H1 (cell line): Measurements from ENCODE around the gene FAM50B. TPM values are rescaled to one million over a fixed set of nuclear protein-coding genes. Genes with fewer than 3 reads are reported as not detected.

Source experiments
- CTCF ChIA-PET: fragments of 300-600 bp; sonication (Branson Sonifier 250); formaldehyde crosslinking; loops from one replicate; lab custom pipeline; 2021; ENCODE audit not compliant: partially characterized antibody; lab: Charles Lee
- POLR2A ChIA-PET: fragments of 300-600 bp; sonication (Branson Sonifier 250); formaldehyde crosslinking; loops from one replicate; lab custom pipeline; 2021; ENCODE audit warnings: inconsistent platforms; ENCODE audit not compliant: partially characterized antibody; lab: Charles Lee
- DNase-seq, 2 experiments: peaks; one replicate each; pipeline versions ENCODE4 v3.0.0 to v3.0.0-alpha.2; 2010 to 2022; ENCODE audit warnings: low spot score in 2 of 2, low read depth in 1 of 2, mixed read lengths in 1 of 2
- FAIRE-seq: peaks from 2 replicates; lab custom pipeline; 2011; peaks lifted over from hg19 to GRCh38; lab: Jason Lieb, UNC
- H2AFZ ChIP-seq: 2 replicates; pipeline ENCODE4 v1.8.1; 2012; ENCODE audit warnings: low read length, inconsistent platforms
- H2AK5ac ChIP-seq: 2 replicates; pipeline ENCODE4 v1.6.1; 2013; ENCODE audit warnings: low read depth, low read length
- H2BK120ac ChIP-seq: replicated peaks from 2 replicates; pipeline ENCODE3; 2013; ENCODE audit warnings: low read depth, low read length, inconsistent platforms
- H2BK12ac ChIP-seq: 2 replicates; pipeline ENCODE4 v1.6.1; 2013; ENCODE audit warnings: low read depth, low read length
- H2BK15ac ChIP-seq: 2 replicates; pipeline ENCODE4 v1.6.1; 2013; ENCODE audit warnings: low read length
- H2BK20ac ChIP-seq: 2 replicates; pipeline ENCODE4 v1.6.1; 2013; ENCODE audit warnings: low read length
- H2BK5ac ChIP-seq: 2 replicates; pipeline ENCODE4 v1.6.1; 2013; ENCODE audit warnings: low read depth, low read length
- H3K14ac ChIP-seq: 2 replicates; pipeline ENCODE4 v1.6.1; 2013; ENCODE audit warnings: inconsistent platforms; ENCODE audit not compliant: insufficient read length
- H3K18ac ChIP-seq: 2 replicates; pipeline ENCODE4 v1.6.1; 2013; ENCODE audit warnings: low read length; ENCODE audit errors: extremely low read depth
- H3K23ac ChIP-seq: 2 replicates; pipeline ENCODE4 v1.6.1; 2013; ENCODE audit warnings: inconsistent platforms; ENCODE audit not compliant: insufficient read length
- H3K23me2 ChIP-seq: 2 replicates; pipeline ENCODE4 v1.6.1; 2013; ENCODE audit warnings: low read depth, low read length
- H3K27ac ChIP-seq: 2 replicates; pipeline ENCODE4 v1.6.1; 2011; ENCODE audit warnings: low read depth, low read length, inconsistent platforms
- H3K27me3 ChIP-seq, 4 experiments: replicated peaks in 1 of 4; 1 replicate in 1 of 4; 2 replicates in 3 of 4; pipeline versions ENCODE4 v1.6.1 to v1.8.1; 2011 to 2013; ENCODE audit warnings: low read length in 3 of 4, mild to moderate bottlenecking in 3 of 4, inconsistent platforms in 2 of 4, mixed read lengths in 2 of 4, moderate library complexity in 1 of 4; ENCODE audit not compliant: control insufficient read depth in 3 of 4, insufficient read depth in 3 of 4; ENCODE audit errors: extremely low read depth in 1 of 4
- H3K36me3 ChIP-seq, 4 experiments: 2 replicates each; pipeline versions ENCODE4 v1.6.1 to v1.8.1; 2011 to 2013; ENCODE audit warnings: mild to moderate bottlenecking in 4 of 4, low read length in 3 of 4, moderate library complexity in 2 of 4, control low read depth in 1 of 4, inconsistent platforms in 1 of 4; ENCODE audit not compliant: insufficient read depth in 4 of 4, control insufficient read depth in 2 of 4
- H3K4ac ChIP-seq: replicated peaks from 2 replicates; pipeline ENCODE3; 2013; ENCODE audit warnings: low read length, low read depth, mixed read lengths, inconsistent platforms; ENCODE audit not compliant: insufficient read length
- H3K4me1 ChIP-seq, 4 experiments: replicated peaks in 1 of 4; 1 replicate in 1 of 4; 2 replicates in 3 of 4; pipeline versions ENCODE4 v1.6.1 to v1.8.1; 2011 to 2013; ENCODE audit warnings: low read length in 3 of 4, inconsistent platforms in 2 of 4, mixed read lengths in 1 of 4; ENCODE audit not compliant: insufficient read depth in 4 of 4, control insufficient read depth in 3 of 4
- H3K4me2 ChIP-seq, 2 experiments: 2 replicates each; pipeline versions ENCODE4 v1.6.1 to v1.8.1; 2011 to 2013; ENCODE audit warnings: low read depth in 2 of 2, low read length in 2 of 2, control low read depth in 1 of 2, inconsistent platforms in 1 of 2, mild to moderate bottlenecking in 1 of 2; ENCODE audit not compliant: insufficient read depth in 1 of 2
- H3K4me3 ChIP-seq, 4 experiments: fragments of 200-600, 300-600 bp in 1 of 4; sonication (generic), shearing (Covaris generic), sonication (Bioruptor Twin) in 1 of 4; 2 replicates each; pipeline versions ENCODE4 v1.5.1 to v1.8.1; 2011 to 2016; ENCODE audit warnings: low read length in 4 of 4, low read depth in 3 of 4, control low read depth in 2 of 4, inconsistent platforms in 2 of 4, mild to moderate bottlenecking in 2 of 4, mixed read lengths in 1 of 4, moderate library complexity in 1 of 4; ENCODE audit not compliant: insufficient read depth in 2 of 4; ENCODE audit errors: extremely low read depth in 1 of 4
- H3K56ac ChIP-seq: replicated peaks from 2 replicates; pipeline ENCODE3; 2013; ENCODE audit warnings: low read depth, mild to moderate bottlenecking, mixed read lengths, low read length, inconsistent platforms; ENCODE audit not compliant: insufficient read length
- H3K79me1 ChIP-seq: 2 replicates; pipeline ENCODE4 v1.6.1; 2013; ENCODE audit warnings: low read depth, low read length, control low read depth
- H3K79me2 ChIP-seq, 2 experiments: 2 replicates each; pipeline versions ENCODE4 v1.6.1 to v1.8.1; 2012 to 2013; ENCODE audit warnings: low read length in 2 of 2, mild to moderate bottlenecking in 2 of 2, inconsistent platforms in 1 of 2; ENCODE audit not compliant: insufficient read depth in 2 of 2, control insufficient read depth in 1 of 2
- H3K9ac ChIP-seq, 4 experiments: replicated peaks in 1 of 4; 1 replicate in 1 of 4; 2 replicates in 3 of 4; pipeline versions ENCODE4 v1.6.1 to v1.8.1; 2011 to 2013; ENCODE audit warnings: low read depth in 3 of 4, low read length in 3 of 4, control low read depth in 2 of 4, mild to moderate bottlenecking in 2 of 4, moderate library complexity in 2 of 4, inconsistent platforms in 1 of 4; ENCODE audit errors: extremely low read depth in 1 of 4
- H3K9me3 ChIP-seq, 2 experiments: 2 replicates each; pipeline versions ENCODE4 v1.6.1 to v1.8.1; 2012 to 2013; ENCODE audit warnings: mild to moderate bottlenecking in 2 of 2, moderate library complexity in 2 of 2, control low read depth in 1 of 2, inconsistent platforms in 1 of 2, low read depth in 1 of 2, low read length in 1 of 2, mixed read lengths in 1 of 2; ENCODE audit not compliant: insufficient read depth in 2 of 2
- H4K20me1 ChIP-seq, 2 experiments: replicated peaks in 1 of 2; 2 replicates each; pipeline versions ENCODE3 to v1.8.1; 2011 to 2013; ENCODE audit warnings: inconsistent platforms in 2 of 2, low read length in 2 of 2, mild to moderate bottlenecking in 1 of 2; ENCODE audit not compliant: insufficient read depth in 2 of 2, control insufficient read depth in 1 of 2
- H4K5ac ChIP-seq: 2 replicates; pipeline ENCODE4 v1.6.1; 2013; ENCODE audit warnings: low read length, low read depth, mixed read lengths, inconsistent platforms; ENCODE audit not compliant: insufficient read length
- H4K8ac ChIP-seq: 2 replicates; pipeline ENCODE4 v1.8.0; 2013; ENCODE audit warnings: mild to moderate bottlenecking, moderate library complexity, low read length, inconsistent platforms; ENCODE audit not compliant: insufficient read depth; ENCODE audit errors: extremely low read depth
- H4K91ac ChIP-seq: replicated peaks from 2 replicates; pipeline ENCODE3; 2013; ENCODE audit warnings: low read length, mixed read lengths, inconsistent platforms; ENCODE audit not compliant: insufficient read length
- ASH2L ChIP-seq: fragments of 200-600, 300-600 bp; sonication (generic); IDR thresholded peaks from one replicate; pipeline ENCODE4 v1.7.1; 2017; ENCODE audit warnings: low read length
- CREB1 ChIP-seq: IDR thresholded peaks from 2 replicates; pipeline ENCODE4 v1.6.1; 2012; ENCODE audit warnings: inconsistent platforms
- FOSL1 ChIP-seq: IDR thresholded peaks from 2 replicates; pipeline ENCODE4 v1.6.1; 2011; ENCODE audit warnings: mild to moderate bottlenecking, low read depth, low read length, moderate library complexity; ENCODE audit not compliant: insufficient read depth
- HDAC6 ChIP-seq: IDR thresholded peaks from one replicate; pipeline ENCODE4 v1.7.1; 2012; ENCODE audit warnings: low read depth, mild to moderate bottlenecking, inconsistent platforms, low read length, moderate library complexity
- JUND ChIP-seq: IDR thresholded peaks from 2 replicates; pipeline ENCODE4 v1.6.1; 2011; ENCODE audit warnings: mild to moderate bottlenecking, improper control_type of control experiment, low read length
- NANOG ChIP-seq: IDR thresholded peaks from 2 replicates; pipeline ENCODE4 v1.6.1; 2011; ENCODE audit warnings: low read length, low read depth, mild to moderate bottlenecking, inconsistent platforms; ENCODE audit not compliant: insufficient read depth, poor library complexity, severe bottlenecking
- POLR2A ChIP-seq, 2 experiments: IDR thresholded peaks; 1 replicate in 1 of 2; 2 replicates in 1 of 2; pipeline ENCODE4 v1.6.1; 2011; ENCODE audit warnings: low read depth in 2 of 2, low read length in 2 of 2, mild to moderate bottlenecking in 2 of 2; ENCODE audit errors: control extremely low read depth in 1 of 2
- SAP30 ChIP-seq: fragments of 300-600 bp; sonication (generic); IDR thresholded peaks from 2 replicates; pipeline ENCODE4 v1.7.1; 2012; ENCODE audit warnings: low read length, moderate library complexity, mild to moderate bottlenecking, inconsistent platforms; ENCODE audit not compliant: insufficient read depth, insufficient replicate concordance
- SIX5 ChIP-seq: IDR thresholded peaks from 2 replicates; pipeline ENCODE4 v1.6.1; 2011; ENCODE audit warnings: mild to moderate bottlenecking, low read depth, low read length
- SUZ12 ChIP-seq: fragments of 200-600 bp; sonication (generic); IDR thresholded peaks from 2 replicates; pipeline ENCODE4 v1.6.1; 2012; ENCODE audit warnings: mild to moderate bottlenecking, inconsistent platforms, low read length, moderate library complexity, mixed read lengths
- TAF1 ChIP-seq: IDR thresholded peaks from 2 replicates; pipeline ENCODE4 v1.6.1; 2011; ENCODE audit warnings: mild to moderate bottlenecking, low read depth, low read length
- WGBS, 2 experiments: shearing (Covaris generic) in 1 of 2; methylation state at CpG; one replicate each; pipeline versions ENCODE4 v1.1.6 to v1.1.7; 2013 to 2015; ENCODE audit warnings: low lambda C conversion rate in 2 of 2, mixed read lengths in 2 of 2, inconsistent platforms in 1 of 2, low coverage in 1 of 2, missing lambda C conversion rate in 1 of 2; ENCODE audit not compliant: insufficient replicate concordance in 2 of 2, insufficient coverage in 1 of 2, insufficient read length in 1 of 2; ENCODE audit errors: extremely low coverage in 1 of 2, missing lambda C conversion rate in 1 of 2; 5-methylcytosine and 5-hydroxymethylcytosine counted together
- polyA plus RNA-seq, 7 experiments: library from polyadenylated mRNA; depleted of rRNA in 3 of 7; stranded (reverse) in 5 of 7; unstranded in 2 of 7; fragments of >200 nt in 5 of 7; fragments of 200-250 nt in 2 of 7; gene quantifications; 1 replicate in 5 of 7; 2 replicates in 1 of 7; 4 replicates in 1 of 7; pipeline versions ENCODE4 v1.2.1 to v1.2.3, GENCODE V29; 2011 to 2013; ENCODE audit warnings: missing spikeins in 2 of 7, mixed read lengths in 2 of 7
- total RNA-seq: library from RNA; stranded (reverse); fragmentation: NEBNext Ultra II Directional; extraction: Animal tissue kit (Norgen Biotek cat#: 25700); gene quantifications from 2 replicates; pipeline ENCODE4 v1.2.1, GENCODE V29; 2021

FAM50B gene
- total and polyA plus RNA-seq, 2 of the 8 experiments (the other 6 are each of a cell fraction or from before 2014, with no cell fraction given) = 3.1 to 3.2 TPM

DNA sequence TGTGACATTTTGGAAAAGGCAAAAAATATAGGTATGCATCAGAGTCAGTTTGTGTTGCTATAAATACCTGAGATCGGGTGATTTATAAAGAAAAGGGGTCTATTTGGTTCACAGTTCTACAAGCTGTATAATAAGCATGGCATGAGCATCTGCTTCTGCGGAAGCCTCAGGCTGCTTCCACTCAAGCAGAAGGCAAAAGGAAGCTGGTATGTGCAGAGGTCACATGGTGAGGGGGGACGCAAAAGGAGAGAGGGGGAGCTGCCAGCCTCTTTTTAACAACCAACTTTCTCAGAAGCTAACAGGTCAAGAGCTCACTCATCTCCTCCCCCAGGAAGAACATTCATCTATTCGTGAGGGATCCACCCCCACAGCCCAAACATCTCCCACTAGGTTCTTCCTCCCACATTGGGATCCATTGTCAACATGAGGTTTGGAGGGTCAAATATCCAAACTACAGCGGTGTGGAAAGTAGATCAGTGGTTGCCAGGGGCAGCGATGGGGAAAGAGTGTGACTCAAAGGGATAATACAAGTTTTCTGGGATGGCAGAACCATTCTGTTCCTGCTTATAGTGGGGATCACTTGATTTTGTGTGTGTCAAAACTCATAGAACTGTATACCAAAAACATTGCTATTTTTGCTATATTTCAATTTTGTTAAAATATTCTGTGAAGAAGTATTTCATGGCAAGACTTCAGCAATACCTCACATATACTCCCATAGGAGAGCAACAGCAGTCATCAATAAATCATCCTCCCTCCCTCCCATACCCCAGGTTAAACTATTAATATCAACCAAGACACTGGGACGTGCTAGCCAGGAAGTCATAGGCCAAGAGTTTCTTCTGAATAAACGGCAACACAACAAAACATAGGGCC lies 9.9 kb upstream of the FAM50B start:
- FAIRE-seq (no peak), DNase-seq (no peak)
- Histone ChIP-seq H3K9me3 (no peaks in the 10 kb centered on the region), H3K79me2 (no peaks in the 10 kb centered on the region), H3K23ac (no peak overlapping the region), H3K23me2 (no peaks in the 10 kb centered on the region), H3K14ac (no peak overlapping the region), H3K18ac (no peak overlapping the region), H2BK20ac (no peak overlapping the region), H2BK12ac (no peak overlapping the region), H2AK5ac (no peak overlapping the region), H3K4ac (no peak overlapping the region), H3K56ac (no peak overlapping the region), H3K4me2 (no peak overlapping the region), H4K91ac (no peak overlapping the region), H4K5ac (no peak overlapping the region), H2BK5ac (no peak overlapping the region), H2BK120ac (no peak overlapping the region), H2AFZ (no peak overlapping the region), H3K27me3 (no peaks in the 10 kb centered on the region), H4K8ac (no peak overlapping the region), H3K4me3 (no peak overlapping the region), H3K79me1 (no peaks in the 10 kb centered on the region), H2BK15ac (no peak overlapping the region), H3K9ac (no peak overlapping the region), H4K20me1 (no peaks in the 10 kb centered on the region), H3K36me3 (no peaks in the 10 kb centered on the region), H3K4me1 (no peaks in the 10 kb centered on the region), H3K27ac (no peak overlapping the region)
- ChIA-PET CTCF (interaction anchor here (0.6 to 2.1 kb wide), 7 partner anchors 11 to 174 kb away, joined by 3 to 23 read pairs (median 4); partner anchors contain the start of gene FAM50B), POLR2A (no interaction called here)
- TF ChIP-seq FOSL1 (no peak), TAF1 (no peak), NANOG (no peak), SIX5 (no peak), CREB1 (no peak), SAP30 (no peak), ASH2L (no peak), POLR2A (IDR thresholded peaks at IDR 0.05; ENCODE audit: control extremely low read depth in 1 of 2, low read depth in 2 of 2, low read length in 2 of 2) (no peak), JUND (no peak), SUZ12 (no peak), HDAC6 (no peak)
- 84% methylated on average over 8 of the region's 8 CpGs; no CpG with 5 or more reads in 1 of the 2 experiments for WGBS, 2 experiments
